Stimulated activated CD4-positive, alpha-beta T cell treated with anti-CD3 and anti-CD28 coated beads, Interleukin-1b, Interleukin-23, amount 100 ng/mL, for 48 hours (primary cell): ENCODE results near the gene H1-8.

Experiments
- DNase-seq: peaks from one replicate; pipeline ENCODE4 v3.0.0-alpha.2; 2020

H1-8 gene

GRCh38 chr3:129558081-129558771 lies 15.3 kb downstream of the H1-8 start:
- no peak for DNase-seq

- DNase-seq, result no peak
Observed at GRCh38 chr3:129558772-129559564, 16.0 kb downstream of the H1-8 start.

- no peak for DNase-seq
Observed at GRCh38 chr3:129559565-129560079, 16.6 kb downstream of the H1-8 start.

GRCh38 chr3:129560269-129560787 lies 17.4 kb downstream of the H1-8 start:
- no peak for DNase-seq

- no peak for DNase-seq
Observed at GRCh38 chr3:129560911-129561594, 18.1 kb downstream of the H1-8 start.

- DNase-seq, result no peak
Observed at GRCh38 chr3:129561619-129562248, 18.8 kb downstream of the H1-8 start.

- no peak for DNase-seq
Observed at GRCh38 chr3:129562803-129563202, 19.8 kb downstream of the H1-8 start.

GRCh38 chr3:129563332-129563731 lies 20.4 kb downstream of the H1-8 start:
- DNase-seq, result no peak

- DNase-seq, result no peak
Observed at GRCh38 chr3:129563850-129564535, 21.0 kb downstream of the H1-8 start.

GRCh38 chr3:129564981-129565644 lies 22.1 kb downstream of the H1-8 start:
- no peak for DNase-seq

- no peak for DNase-seq
Observed at GRCh38 chr3:129565902-129566301, 22.9 kb downstream of the H1-8 start.

- no peak for DNase-seq
Observed at GRCh38 chr3:129567176-129567705, 24.3 kb downstream of the H1-8 start.

- no peak for DNase-seq
Observed at GRCh38 chr3:129567939-129568338, 25.0 kb downstream of the H1-8 start.

- DNase-seq, result no peak
Observed at GRCh38 chr3:129569856-129570255, 26.9 kb downstream of the H1-8 start.

- DNase-seq, result no peak
Observed at GRCh38 chr3:129571605-129572547, 28.9 kb downstream of the H1-8 start.

GRCh38 chr3:129572603-129573002 lies 29.6 kb downstream of the H1-8 start:
- DNase-seq, result no peak

GRCh38 chr3:129573493-129573892 lies 30.5 kb downstream of the H1-8 start:
- no peak for DNase-seq

GRCh38 chr3:129574206-129574605 lies 31.2 kb downstream of the H1-8 start:
- no peak for DNase-seq

GRCh38 chr3:129575233-129575996 lies 32.4 kb downstream of the H1-8 start:
- no peak for DNase-seq
